Measurements from ENCODE around the gene AMZ1.

Gene AMZ1

DNA sequence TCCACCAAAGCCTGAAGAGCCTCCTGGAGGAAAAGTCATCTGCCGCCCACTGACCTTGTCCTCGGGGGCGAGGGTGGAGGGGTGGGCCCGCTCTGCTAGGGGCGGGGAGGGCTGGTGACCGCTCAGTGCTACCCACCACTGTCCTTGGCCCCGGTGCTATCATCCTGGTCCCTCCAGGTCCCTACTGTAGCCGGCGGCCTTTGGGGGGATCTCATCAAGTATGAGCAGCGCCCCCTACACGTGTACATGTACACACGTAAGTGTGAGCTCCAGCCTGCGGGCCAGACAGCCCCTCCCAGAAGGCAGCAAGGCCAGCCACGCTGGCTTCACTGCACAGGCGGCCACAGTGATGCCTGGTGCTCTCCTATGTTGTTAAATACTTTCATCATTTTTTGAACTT, 36.7 kb upstream of the AMZ1 start:
- DNase-seq (ENCODE audit: low spot score) = no peak

DNA sequence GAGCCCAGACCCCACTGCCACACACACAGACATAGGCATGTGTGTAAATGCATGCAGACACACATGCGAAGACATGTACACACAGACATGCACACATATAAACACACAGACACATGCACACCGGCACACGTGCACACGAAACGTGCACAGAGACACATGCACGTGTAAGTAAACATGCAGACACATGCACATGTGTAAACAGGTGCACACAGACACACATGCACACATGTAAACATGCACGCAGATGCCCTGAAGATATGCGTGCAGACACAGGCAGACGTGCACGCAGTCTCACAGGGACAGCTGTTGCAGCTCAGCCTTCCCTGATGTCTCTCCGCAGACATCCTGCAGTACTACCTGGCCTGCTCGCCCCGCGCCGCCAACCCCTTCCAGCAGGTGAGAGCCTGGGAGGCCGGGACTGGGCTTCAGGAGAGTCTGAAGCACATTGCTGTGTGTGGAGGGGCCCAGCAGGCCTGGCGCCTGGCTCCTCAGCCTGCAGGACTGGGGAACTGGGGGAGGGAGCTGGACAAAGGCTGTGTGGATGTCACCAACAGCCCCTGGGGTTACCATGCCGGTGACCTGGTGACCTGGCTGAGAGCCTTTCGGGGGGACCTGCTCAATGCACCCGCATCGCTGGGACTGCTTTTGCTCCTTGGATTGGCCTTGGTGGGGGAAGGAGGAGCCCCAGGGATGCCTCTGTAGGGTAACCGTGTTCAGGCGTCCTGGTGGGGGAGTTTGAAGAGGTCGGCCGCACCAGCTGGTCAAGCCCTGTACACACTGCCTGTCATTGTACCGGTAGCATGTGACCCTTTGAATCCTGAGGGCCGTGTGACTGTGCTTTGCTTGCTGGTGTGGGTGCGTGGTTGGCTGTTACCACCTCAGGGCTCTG, 35.9 kb upstream of the AMZ1 start:
- DNase-seq (ENCODE audit: low spot score) = no peak

DNA sequence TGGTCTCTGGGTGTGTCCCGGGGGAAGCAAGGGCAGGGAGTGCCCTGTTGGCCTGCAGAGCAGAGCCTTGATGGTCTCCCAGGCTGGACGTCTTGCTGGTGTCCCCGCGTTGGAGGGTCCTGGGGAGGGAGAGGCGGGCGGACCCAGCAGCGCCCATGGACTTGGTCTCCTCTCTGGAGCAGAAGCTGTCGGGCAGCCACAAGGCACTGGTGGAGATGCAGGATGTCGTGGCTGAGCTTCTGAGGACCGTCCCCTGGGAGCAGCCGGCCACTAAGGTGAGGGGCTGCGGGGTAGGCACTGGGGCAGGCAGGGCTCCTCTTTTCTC, 35.3 kb upstream of the AMZ1 start:
- DNase-seq (ENCODE audit: low spot score) = no peak

DNA sequence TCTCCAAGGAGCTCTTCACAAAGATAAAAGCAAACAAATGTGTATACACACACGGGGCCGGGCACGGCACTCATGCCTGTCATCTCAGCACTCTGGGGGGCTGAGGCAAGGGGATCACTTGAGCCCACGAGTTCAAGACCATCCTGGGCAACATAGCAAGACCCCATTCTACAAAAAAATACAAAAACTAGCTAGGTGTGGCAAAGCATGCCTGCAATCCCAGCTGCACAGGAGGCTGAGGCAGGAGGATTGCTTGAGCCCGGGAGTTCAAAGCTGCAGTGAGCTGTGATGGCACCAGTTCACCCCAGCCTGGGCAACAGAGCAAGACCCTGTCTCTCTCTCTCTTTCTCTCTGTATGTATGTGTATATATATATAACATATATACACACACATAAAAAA, 33.9 kb upstream of the AMZ1 start:
- DNase-seq (ENCODE audit: low spot score) = no peak

DNA sequence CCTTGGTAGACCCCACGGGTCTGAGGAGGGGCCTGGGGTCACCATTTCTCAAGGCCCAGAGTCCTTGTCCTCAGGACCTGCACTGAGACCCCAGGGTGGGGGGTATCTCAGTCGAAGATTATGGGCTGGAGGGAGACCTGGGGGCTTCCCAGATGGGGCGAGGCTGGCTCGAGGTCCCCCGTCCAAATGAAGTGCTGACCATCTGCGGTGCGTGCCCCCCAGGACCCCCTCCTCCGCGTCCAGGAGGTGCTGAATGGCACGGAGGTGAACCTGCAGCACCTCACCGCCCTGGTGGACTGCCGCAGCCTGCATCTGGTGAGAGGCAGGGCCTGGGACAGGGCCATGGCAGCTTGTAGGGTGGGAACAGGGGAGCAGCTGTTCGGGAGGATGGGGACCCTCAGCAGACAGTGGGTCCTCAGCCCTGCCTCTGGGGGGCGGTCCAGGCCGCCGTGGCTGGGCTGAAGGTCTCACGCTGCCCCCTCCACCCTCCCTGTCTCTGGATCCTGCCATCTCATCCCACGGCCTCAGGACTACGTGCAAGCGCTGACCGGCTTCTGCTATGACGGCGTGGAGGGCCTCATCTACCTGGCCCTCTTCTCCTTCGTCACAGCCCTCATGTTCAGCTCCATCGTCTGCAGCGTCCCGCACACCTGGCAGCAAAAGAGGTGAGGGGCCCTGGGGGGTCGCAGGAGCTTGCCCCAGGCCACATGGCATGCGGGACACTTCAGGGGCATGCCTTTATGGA, 32.0 kb upstream of the AMZ1 start:
- DNase-seq (ENCODE audit: low spot score) = no peak

DNA sequence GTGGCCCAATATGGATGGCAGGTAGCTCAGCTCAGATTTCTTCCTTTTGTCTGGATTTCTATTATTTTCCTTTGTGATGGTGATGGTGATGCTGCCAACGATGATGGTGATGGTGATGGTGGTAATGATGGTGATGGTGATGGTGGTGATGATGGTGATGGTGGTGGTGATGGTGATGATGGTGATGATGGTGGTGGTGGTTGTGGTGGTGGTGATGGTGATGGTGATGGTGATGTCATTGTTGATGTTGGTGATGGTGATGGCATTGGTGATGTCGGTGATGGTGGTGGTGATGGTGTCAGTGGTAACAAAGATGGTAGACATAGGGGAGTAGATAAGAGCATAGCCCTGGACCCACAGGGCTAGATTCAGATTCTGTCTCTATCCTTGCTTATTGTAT, 30.8 kb upstream of the AMZ1 start:
- no peak for DNase-seq (ENCODE audit: low spot score)

DNA sequence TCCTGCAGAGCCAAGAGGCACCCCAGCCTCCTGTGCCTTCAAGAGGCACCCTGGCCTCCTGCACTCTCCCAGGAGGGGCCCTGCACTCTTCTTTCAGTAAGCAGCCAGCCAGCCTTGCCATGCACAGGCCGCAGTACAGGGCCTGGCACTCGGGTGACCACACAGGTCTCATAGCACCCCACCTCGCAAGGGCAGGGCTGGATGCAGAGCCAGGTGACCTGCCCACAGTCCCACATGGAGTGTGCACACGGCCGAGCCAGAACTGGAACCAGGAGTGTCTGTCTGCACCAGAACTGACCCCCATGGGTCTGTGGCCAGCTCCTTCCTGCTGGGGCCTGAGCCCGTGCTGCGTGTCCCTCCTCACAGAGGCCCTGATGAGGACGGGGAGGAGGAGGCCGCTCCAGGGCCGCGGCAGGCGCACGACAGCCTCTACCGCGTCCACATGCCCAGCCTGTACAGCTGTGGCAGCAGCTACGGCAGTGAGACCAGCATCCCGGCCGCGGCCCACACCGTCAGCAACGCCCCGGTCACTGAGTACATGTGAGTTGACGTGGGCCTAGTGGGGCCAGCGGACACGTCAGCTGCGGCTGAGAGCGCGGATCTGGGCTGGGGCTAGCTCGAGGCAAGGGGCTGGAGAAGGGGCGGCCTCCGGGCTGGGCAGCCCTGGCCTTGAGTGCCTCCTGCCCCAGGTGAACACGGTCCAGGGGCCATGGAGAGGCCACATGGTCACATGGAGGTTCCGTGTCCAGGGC, 29.9 kb upstream of the AMZ1 start:
- DNase-seq (ENCODE audit: low spot score) = no peak

DNA sequence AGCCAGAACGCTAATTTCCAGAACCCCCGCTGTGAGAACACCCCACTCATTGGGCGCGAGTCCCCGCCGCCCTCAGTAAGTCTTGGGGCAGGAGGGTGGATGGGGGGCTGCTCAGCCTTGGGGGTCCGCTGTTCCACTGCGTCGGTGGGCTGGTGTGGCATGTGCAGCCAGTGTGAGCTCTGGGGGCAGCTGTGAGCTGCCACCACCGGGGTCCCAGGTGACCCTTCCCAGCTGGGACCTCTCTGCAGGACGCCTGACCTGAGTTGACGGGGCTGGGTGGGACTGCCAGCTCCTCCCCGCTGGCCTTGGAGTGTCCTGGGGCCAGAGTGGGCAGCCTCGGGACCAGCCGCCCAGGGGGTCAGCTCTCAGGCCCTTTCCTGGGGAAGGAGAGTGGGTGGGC, 29.1 kb upstream of the AMZ1 start:
- DNase-seq (ENCODE audit: low spot score) = no peak

DNA sequence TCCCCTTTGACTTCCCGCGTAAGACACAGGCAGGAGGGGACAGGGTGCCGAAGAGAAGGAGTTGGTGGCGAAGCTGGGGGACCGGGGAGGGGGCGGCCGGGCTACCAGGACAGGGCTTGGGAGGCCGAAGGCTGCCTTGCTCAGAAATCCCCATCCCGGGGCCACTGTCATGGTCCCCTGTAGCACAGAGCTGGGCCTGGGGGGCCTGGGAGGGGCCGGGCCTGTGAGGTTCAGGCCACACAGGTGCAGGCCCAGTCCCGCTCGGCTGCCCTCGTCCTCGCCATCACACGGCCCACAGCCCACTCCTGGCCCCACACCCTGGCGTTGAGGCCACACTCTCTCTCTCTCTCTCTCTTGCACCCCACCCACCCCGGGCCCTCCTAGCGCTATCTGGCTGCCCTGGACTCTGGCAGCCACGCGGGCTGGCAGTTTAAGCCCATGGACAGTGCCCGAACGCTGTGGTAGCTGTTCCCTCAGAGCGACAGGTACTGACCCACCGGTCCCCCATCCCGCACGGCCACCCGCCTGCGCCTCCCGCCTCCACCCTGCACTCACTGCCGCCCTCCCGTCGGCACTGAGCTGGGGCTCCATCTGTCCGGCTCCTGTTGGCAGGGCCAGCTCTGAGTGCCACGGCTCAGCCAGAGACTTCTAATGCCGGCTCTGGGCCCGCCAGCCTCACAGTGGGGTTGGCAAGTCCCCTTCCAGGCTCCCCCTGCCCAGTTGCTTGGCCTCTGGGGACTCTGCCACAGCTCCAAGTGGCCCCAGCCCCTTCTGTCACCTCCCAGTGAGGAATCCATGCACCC, 28.2 kb upstream of the AMZ1 start:
- DNase-seq (ENCODE audit: low spot score) = no peak

DNA sequence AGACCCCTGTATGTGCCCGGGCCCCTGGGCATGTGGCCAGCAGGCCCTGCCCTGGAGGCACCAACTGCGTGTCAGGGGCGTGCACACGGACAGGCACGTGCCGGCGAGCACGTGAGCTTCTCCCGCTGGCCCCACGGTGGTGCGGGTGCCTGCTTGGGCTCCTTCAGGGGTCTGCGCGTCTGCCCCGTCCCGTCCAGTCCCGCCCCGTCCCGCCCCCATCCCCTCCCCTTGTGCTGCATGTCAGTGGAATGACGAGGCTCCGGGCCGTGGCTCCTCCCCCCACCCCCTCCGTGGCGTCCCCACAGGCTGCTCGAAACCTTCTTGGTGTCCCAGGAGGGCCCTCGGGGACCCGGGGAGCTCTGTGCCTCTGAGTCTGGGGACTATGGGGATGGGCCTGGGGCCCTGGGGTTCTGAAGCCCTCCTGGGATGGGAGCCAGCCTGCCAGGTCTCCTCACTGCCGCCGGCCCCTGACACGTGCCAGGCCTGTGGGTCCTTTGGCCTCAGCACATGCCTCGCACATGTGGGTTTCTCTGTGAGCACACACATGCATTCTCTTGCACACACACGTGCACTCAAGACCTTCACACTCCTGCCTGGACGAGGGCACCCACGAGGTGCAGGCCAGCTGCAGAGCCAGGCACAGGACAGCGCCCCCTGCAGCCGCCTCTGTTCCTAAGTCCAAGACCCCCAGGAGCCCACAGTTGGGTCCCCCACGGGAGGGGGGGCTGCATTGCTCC, 27.5 kb upstream of the AMZ1 start:
- no peak for DNase-seq (ENCODE audit: low spot score)

DNA sequence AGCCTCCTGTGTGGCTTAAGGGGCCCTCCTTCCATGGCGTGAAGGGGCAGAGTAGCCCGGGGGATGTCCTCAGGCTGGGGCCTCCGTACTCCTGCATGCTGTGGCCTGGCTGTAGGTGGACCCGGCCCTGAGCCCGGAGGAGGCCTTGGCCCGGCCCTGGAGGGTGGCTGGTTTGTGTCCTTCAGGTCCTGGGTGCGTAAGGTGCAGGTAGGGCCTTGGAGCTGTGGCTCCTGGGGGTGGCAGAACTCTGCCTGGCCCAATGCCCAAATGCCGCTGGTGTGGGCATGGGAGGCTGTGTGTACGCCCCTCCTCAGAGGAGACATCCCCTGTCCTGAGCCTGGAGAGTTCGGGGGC, 26.9 kb upstream of the AMZ1 start:
- no peak for DNase-seq (ENCODE audit: low spot score)

DNA sequence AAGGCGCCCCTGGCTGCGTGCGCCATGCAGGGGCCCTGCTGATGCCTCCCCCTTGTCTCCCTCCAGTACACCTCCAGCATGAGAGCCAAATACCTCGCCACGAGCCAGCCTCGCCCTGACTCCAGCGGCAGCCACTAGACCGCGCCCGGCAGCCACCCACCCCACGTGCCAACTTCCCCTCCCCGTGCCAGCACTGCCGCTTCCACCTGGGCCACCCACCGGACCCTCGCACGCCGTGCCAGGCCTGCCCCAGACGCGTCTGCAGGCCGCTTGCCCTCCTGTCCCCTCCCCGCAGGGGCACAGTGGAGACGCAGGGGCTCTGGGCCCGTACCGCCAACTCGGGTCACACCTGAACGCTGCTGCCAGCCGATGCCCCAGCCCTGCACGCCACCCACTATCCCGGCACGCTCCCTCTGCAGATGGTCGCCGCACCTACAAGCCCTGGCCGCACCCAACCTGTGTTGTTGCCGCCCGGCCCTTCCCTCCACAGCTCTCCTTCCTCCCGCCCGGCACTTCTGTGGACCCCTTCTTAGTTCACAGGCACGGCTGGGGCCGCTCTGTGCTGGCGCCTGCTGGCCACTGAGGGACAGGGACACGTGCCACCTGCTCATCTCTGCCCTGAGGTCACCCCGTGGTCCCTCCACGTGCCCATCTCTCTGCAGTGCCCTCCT, 26.3 kb upstream of the AMZ1 start:
- no peak for DNase-seq (ENCODE audit: low spot score)

DNA sequence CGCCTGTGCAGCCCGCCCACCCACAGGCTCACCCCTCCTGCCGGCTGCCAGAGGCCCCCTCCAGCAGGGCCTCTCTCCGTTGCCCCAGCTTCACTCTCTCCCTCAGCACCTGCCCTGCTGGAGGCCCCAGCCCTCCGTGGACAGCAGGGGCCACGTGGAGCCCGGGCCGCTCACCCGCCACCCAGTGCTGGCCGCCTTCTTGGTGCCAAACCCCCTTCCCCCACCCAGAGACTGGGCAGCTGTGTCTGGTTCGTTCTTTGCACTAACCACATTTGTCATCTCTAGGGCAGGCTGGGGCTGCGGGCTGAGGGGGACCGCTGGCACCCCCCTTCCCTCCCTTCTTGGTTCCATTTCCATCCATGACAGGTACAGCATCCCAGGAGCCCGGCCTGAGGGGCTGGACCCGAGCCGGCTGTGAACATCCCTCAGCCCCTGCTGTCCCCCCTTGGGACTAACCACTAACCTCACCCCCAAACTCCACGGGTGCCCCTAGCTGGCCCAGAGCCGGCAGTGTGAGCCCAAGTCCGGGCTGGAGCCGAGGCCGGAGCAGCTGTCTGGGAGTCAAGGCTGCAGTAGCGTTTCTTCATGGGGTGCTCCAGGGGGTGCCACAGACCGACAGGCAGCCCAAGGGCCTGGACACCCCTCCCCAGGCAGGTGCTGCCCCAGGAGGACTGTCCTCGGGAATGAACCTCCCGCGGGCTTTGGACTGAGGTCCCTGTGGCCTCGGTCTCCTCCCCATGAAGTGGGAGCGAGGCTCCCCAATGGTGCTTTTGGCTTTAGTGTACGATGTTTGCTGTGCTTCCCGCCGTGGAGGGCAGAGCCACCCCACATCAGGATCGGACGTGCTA, 25.5 kb upstream of the AMZ1 start:
- no peak for DNase-seq (ENCODE audit: low spot score)

DNA sequence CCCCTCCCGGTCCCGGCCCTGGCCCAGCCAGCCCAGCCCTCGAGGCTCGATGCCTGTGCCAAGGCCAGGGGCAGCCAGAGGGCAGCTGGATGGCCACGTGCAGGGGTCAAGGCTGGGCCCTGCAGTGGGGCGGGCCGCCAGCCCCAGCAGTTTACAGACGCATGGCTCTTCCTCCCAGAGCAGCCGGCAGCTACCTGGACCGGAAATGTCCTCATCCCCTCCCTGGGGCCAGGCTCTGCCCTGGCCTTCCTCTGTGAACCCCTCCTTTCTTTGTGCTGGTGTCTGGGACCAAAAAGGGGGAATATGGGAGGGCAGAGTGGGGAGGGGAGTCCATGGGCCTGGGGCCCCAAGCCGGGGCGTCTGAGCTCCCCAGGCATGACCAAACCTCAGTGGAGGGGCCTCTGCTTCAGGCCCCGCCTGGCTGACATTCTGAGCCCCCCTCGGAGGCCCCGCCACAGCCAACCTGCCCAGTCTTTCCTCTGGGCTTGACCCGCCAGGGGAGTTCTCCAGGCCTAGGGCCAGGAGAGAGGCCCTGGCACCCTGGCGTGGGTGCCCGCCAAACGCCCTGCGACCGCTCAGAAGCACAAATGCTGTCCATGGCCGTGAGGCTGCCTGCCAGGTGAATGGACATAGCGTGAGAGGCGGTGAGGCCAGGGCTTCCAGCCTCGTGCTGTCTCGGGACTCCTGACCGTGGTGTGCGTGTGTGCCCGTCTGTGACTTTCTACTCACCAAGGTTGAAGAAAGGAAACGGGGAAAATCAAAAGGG, 24.7 kb upstream of the AMZ1 start:
- no peak for DNase-seq (ENCODE audit: low spot score)

DNA sequence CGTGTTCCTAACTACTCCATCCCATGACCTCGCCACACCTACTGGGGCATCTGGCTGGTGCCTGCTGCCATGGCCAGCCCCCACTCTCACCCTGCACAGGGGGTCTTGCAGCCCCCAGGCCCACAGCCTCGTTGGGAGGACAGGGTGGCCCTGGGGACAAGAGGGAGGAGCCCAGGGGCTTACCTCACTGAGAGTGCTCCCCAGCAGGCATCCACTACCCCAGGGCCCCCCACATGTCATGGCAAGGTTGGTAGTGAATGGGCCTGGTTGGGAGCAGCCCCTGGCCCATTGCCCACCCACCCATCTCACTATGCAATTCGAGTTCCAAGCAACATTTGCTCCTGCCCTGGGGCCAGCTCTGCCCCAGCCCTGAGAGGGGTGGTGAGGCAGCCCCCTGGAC, 24.0 kb upstream of the AMZ1 start:
- DNase-seq (ENCODE audit: low spot score) = no peak

DNA sequence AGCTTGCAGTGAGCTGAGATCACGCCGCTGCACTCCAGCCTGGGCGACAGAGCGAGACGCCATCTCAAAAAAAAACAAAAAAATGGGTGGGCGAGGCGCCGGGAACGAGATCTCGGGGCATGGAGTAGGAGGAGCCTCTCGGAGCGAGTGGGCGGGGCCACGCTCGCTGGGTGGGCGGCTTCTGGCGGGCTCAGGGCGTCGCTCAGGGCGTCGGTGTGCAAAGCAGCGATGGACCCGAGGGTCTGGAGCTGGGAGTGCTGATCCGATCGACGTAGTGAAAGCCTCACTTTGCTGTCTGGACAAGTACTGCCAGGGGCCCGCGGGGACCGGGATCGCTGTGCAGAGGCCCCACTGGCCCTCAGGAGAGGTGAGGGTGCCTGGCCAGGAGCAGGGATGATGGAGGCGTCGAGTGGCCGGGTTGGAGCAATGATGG, 22.6 kb upstream of the AMZ1 start:
- DNase-seq (ENCODE audit: low spot score) = no peak

DNA sequence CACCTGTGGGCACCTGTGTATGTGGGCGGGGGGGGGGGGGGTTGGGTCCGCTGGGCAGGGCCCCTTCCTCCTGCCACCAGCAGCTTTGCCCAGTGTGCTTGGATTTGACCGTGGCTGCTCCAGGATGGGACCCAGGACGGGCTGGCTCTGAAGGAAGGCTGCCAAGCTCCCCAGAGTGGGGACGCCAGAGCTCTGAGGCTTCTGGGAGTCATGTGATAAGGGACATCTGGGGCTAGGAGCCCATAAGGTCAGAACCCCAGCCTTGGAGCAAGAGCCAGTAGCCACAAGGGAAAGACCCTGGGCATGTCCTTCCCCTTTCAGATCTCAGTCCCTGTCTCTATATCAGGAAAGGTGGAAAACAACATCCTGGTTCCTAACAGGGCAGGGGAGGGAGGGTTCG, 21.8 kb upstream of the AMZ1 start:
- no peak for DNase-seq (ENCODE audit: low spot score)

DNA sequence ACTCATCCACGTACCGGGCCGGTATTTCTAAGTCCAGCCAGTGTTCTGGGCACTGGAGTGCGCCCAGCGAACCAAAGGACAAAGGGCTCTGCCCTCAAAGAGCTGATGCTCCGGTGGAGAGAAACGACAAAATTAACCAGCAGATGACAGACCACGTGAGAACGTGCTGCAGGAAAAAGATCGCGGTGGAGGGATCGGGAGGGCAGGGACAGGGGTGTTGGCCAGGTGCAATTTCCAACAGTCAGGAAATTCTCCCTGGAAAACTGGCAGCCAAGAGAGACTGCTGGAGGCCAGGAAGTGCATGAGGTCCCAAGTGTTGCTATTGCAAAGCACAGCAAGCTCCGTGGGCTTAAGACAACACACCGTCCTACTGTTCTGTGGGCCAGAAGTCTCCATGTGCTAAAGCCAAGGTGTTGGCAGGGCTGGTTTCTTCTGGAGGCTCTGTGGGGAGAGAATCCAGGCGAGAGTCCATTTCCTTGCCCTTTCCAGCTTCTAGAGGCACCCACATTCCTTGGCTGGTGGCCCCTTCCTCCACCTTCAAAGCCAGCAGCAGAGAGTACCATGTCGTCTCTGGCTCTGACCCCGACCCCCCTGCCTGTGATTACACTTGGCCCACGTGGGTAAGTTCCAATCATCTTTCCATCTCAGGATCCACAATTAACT, 21.3 kb upstream of the AMZ1 start:
- no peak for DNase-seq (ENCODE audit: low spot score)

All from SK-N-DZ (cell line).